IMR-90 (cell line): Measurements from ENCODE around the gene USP53. TPM values are rescaled to one million over a fixed set of nuclear protein-coding genes. Genes with fewer than 3 reads are reported as not detected.
A peak's percentile ranks its signal among the peaks of the same experiment; 100 is the strongest.

ENCODE experiments used
- ATAC-seq: fragments of 200-7000 bp; cut with Tn5 transposase; 2 replicates; pipeline ENCODE4 v1.9.1; 2020; ENCODE audit warnings: low read depth, mild to moderate bottlenecking, moderate library complexity
- BruUV-seq: library from RNA; stranded (reverse); fragments of 400-500 nt; replicated peaks from 2 replicates; lab custom pipeline; 2021; lab: Mats Ljungman, UMichigan
- CTCF ChIA-PET: fragments of 300-600 bp; formaldehyde crosslinking; extraction: SDS; loops from one replicate; lab custom pipeline; 2021; ENCODE audit warnings: antibody characterized with exemption; lab: Yijun Ruan, JAX
- POLR2A ChIA-PET: fragments of 300-600 bp; sonication (Branson Sonifier 250); formaldehyde crosslinking; loops from one replicate; lab custom pipeline; 2022; ENCODE audit warnings: antibody characterized with exemption; ENCODE audit not compliant: unreplicated experiment; lab: Charles Lee
- DNase-seq: peaks from one replicate; pipeline ENCODE4 v3.0.0; 2013
- H2AFZ ChIP-seq: replicated peaks from 2 replicates; pipeline ENCODE3; 2013; ENCODE audit warnings: low read length, mild to moderate bottlenecking; ENCODE audit not compliant: poor library complexity
- H2AK5ac ChIP-seq: 2 replicates; pipeline ENCODE4 v1.6.1; 2013; ENCODE audit warnings: low read depth, low read length, inconsistent platforms
- H2AK9ac ChIP-seq: replicated peaks from 2 replicates; pipeline ENCODE3; 2013; ENCODE audit warnings: mild to moderate bottlenecking, low read depth, low read length, moderate library complexity; ENCODE audit not compliant: poor library complexity
- H2BK120ac ChIP-seq: 2 replicates; pipeline ENCODE4 v1.6.1; 2013; ENCODE audit warnings: low read depth, low read length, inconsistent platforms
- H2BK15ac ChIP-seq: 3 replicates; pipeline ENCODE4 v1.6.1; 2013; ENCODE audit warnings: low read depth, low read length, inconsistent platforms
- H2BK20ac ChIP-seq: 2 replicates; pipeline ENCODE4 v1.6.1; 2013; ENCODE audit warnings: low read depth, mild to moderate bottlenecking, inconsistent platforms, low read length, moderate library complexity
- H2BK5ac ChIP-seq: 2 replicates; pipeline ENCODE4 v1.6.1; 2013; ENCODE audit warnings: mild to moderate bottlenecking, low read depth, low read length, inconsistent platforms; ENCODE audit not compliant: poor library complexity, severe bottlenecking
- H3K14ac ChIP-seq: replicated peaks from 2 replicates; pipeline ENCODE4 v1.6.1; 2013; ENCODE audit warnings: low read depth, low read length, inconsistent platforms
- H3K18ac ChIP-seq: 2 replicates; pipeline ENCODE4 v1.6.1; 2013; ENCODE audit warnings: low read depth, low read length, control low read depth
- H3K23ac ChIP-seq: 2 replicates; pipeline ENCODE4 v1.6.1; 2013; ENCODE audit warnings: low read depth, low read length, inconsistent platforms
- H3K27ac ChIP-seq: 2 replicates; pipeline ENCODE4 v1.5.1; 2013; ENCODE audit warnings: mild to moderate bottlenecking, control low read depth, low read length; ENCODE audit not compliant: insufficient read depth
- H3K27me3 ChIP-seq: 2 replicates; pipeline ENCODE4 v1.6.1; 2013; ENCODE audit warnings: low read length; ENCODE audit not compliant: control insufficient read depth, insufficient read depth
- H3K36me3 ChIP-seq: 2 replicates; pipeline ENCODE4 v1.6.1; 2013; ENCODE audit warnings: low read length, mixed read lengths; ENCODE audit not compliant: control insufficient read depth, insufficient read depth
- H3K4ac ChIP-seq: 2 replicates; pipeline ENCODE4 v1.6.1; 2013; ENCODE audit warnings: low read depth, low read length, inconsistent platforms
- H3K4me1 ChIP-seq: 2 replicates; pipeline ENCODE4 v1.6.1; 2013; ENCODE audit warnings: low read length, mixed read lengths; ENCODE audit not compliant: control insufficient read depth, insufficient read depth
- H3K4me2 ChIP-seq: 2 replicates; pipeline ENCODE4 v1.6.1; 2013; ENCODE audit warnings: low read depth, mild to moderate bottlenecking, control low read depth, low read length, moderate library complexity
- H3K4me3 ChIP-seq: 2 replicates; pipeline ENCODE4 v1.5.1; 2013; ENCODE audit warnings: low read depth, mild to moderate bottlenecking, control low read depth, low read length, moderate library complexity; ENCODE audit not compliant: insufficient read depth
- H3K56ac ChIP-seq: 2 replicates; pipeline ENCODE4 v1.6.1; 2013; ENCODE audit warnings: low read length, inconsistent platforms; ENCODE audit not compliant: insufficient read depth; ENCODE audit errors: extremely low read depth
- H3K79me1 ChIP-seq, 2 experiments: 2 replicates each; pipeline ENCODE4 v1.6.1; 2013; ENCODE audit warnings: low read length in 2 of 2, inconsistent platforms in 1 of 2, low read depth in 1 of 2
- H3K9ac ChIP-seq: 2 replicates; pipeline ENCODE4 v1.6.1; 2013; ENCODE audit warnings: low read depth, low read length, control low read depth
- H3K9me1 ChIP-seq: 2 replicates; pipeline ENCODE4 v1.6.1; 2013; ENCODE audit warnings: low read length, inconsistent platforms; ENCODE audit not compliant: insufficient read depth
- H3K9me3 ChIP-seq: 2 replicates; pipeline ENCODE4 v1.6.1; 2013; ENCODE audit warnings: low read length; ENCODE audit not compliant: control insufficient read depth, insufficient read depth
- H4K20me1 ChIP-seq: 2 replicates; pipeline ENCODE4 v1.6.1; 2013; ENCODE audit warnings: low read length, inconsistent platforms; ENCODE audit not compliant: insufficient read depth
- H4K5ac ChIP-seq: 2 replicates; pipeline ENCODE4 v1.6.1; 2013; ENCODE audit warnings: mild to moderate bottlenecking, low read depth, low read length, control low read depth
- H4K8ac ChIP-seq, 2 experiments: 2 replicates each; pipeline ENCODE4 v1.6.1; 2013; ENCODE audit warnings: low read depth in 2 of 2, low read length in 2 of 2, control low read depth in 1 of 2, inconsistent platforms in 1 of 2
- H4K91ac ChIP-seq: 2 replicates; pipeline ENCODE4 v1.6.1; 2013; ENCODE audit warnings: low read depth, low read length, inconsistent platforms; ENCODE audit not compliant: insufficient read depth
- BHLHE40 ChIP-seq: fragments of 150-350 bp; IDR thresholded peaks from 2 replicates; pipeline ENCODE4 v1.6.1; 2016; ENCODE audit warnings: mild to moderate bottlenecking, low read depth, low read length
- CEBPB ChIP-seq: IDR thresholded peaks from 2 replicates; pipeline ENCODE4 v1.6.1; 2012; ENCODE audit warnings: low read depth, low read length, improper control_type of control experiment
- dilution Hi-C: fragments of 300-500 bp; cut with HindIII; formaldehyde crosslinking; loops from one replicate; pipeline ENCODE4 v1.14.3; 2018; ENCODE audit warnings: low sequenced_read_pairs; ENCODE audit not compliant: unreplicated experiment
- in situ Hi-C: fragments of 300-500 bp; cut with MboI; formaldehyde crosslinking; loops from 3 replicates; pipeline ENCODE4 v1.14.3; 2019; ENCODE audit warnings: low sequenced_read_pairs, inconsistent platforms, mixed read lengths
- intact Hi-C: fragments of 100-400 bp; cut with micrococcal nuclease; formaldehyde crosslinking; loops from 2 replicates; pipeline ENCODE4 v1.10.0; 2022
- polyA plus RNA-seq, 3 experiments: library from polyadenylated mRNA; depleted of rRNA; stranded (reverse); fragments of >200 nt; gene quantifications; 2 replicates each; pipeline ENCODE4 v1.2.3, GENCODE V29; 2012; ENCODE audit warnings: low replicate concordance in 1 of 3
- total RNA-seq: library from RNA; depleted of rRNA; stranded (reverse); fragments of >200 nt; gene quantifications from 2 replicates; pipeline ENCODE4 v1.2.3, GENCODE V29; 2012

USP53 gene
- total and polyA plus RNA-seq, 2 of the 4 experiments (the other 2 are of a cell fraction) = 11.2 to 24.0 TPM

GRCh38 chr4:119313237-119313636 lies 100.7 kb downstream of the USP53 start:
- Histone ChIP-seq H3K4me3 (no peak overlapping the region), H4K5ac (no peak overlapping the region), H2AK5ac (no peak overlapping the region), H3K9ac (no peak overlapping the region), H4K20me1 (no peaks in the 10 kb centered on the region), H3K4ac (no peak overlapping the region), H3K27me3 (no peaks in the 10 kb centered on the region), H2AK9ac (no peak overlapping the region), H3K14ac (no peak overlapping the region), H3K18ac (no peak overlapping the region), H4K8ac (no peak overlapping the region), H3K56ac (no peak overlapping the region), H3K27ac (no peak overlapping the region), H2BK20ac (no peak overlapping the region; the same call in 1 of the 2 replicates), H3K79me1 (no peaks in the 10 kb centered on the region), H4K91ac (no peak overlapping the region), H2BK15ac (no peak overlapping the region), H2BK5ac (no peak overlapping the region), H3K9me1 (no peaks in the 10 kb centered on the region), H3K36me3 (no peaks in the 10 kb centered on the region), H3K4me2 (no peak overlapping the region), H2AFZ (no peak overlapping the region), H2BK120ac (no peak overlapping the region), H3K9me3 (no peaks in the 10 kb centered on the region), H3K4me1 (no peaks in the 10 kb centered on the region), H3K23ac (no peak overlapping the region)
- peak; percentile 65 for TF ChIP-seq CEBPB
- TF ChIP-seq BHLHE40 = no peak
- intact Hi-C loops (loop anchor here (10.0 kb wide), 1 partner anchor 1782 kb away; no protein-coding TSS in a partner anchor), in situ Hi-C loops (loop anchor here (10.0 kb wide), 2 partner anchors 172 to 312 kb away; partner anchors contain the start of gene PDE5A), dilution Hi-C loops (no loop called here)
- DNase-seq (no peak), ATAC-seq (no peak)
- CTCF ChIA-PET = interaction anchor here (0.9 to 1.0 kb wide), 2 partner anchors 28 to 743 kb away, joined by 3 to 5 read pairs; no protein-coding TSS in a partner anchor
- BruUV-seq = no TSS peak
- POLR2A ChIA-PET = no interaction called here
